ENCODE data around the gene BCO1.

DNA sequence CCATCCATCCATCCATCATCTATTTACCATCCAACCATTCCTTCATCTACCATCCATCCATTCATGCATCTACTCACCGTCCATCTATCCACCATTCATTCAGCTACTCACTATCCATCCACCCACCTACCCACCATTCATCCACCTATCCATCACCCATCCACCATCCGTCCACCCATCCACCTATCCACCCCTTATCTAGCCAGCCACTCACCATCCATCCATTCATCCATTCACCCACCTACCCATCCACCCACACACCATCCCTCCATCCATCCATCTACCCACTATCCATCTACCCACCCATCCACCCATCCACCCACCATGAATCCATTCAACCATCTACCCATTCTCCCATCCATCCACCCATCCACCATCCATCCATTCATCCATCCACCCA, 26.6 kb downstream of the BCO1 start:
- TF ChIP-seq, protein P1, sequence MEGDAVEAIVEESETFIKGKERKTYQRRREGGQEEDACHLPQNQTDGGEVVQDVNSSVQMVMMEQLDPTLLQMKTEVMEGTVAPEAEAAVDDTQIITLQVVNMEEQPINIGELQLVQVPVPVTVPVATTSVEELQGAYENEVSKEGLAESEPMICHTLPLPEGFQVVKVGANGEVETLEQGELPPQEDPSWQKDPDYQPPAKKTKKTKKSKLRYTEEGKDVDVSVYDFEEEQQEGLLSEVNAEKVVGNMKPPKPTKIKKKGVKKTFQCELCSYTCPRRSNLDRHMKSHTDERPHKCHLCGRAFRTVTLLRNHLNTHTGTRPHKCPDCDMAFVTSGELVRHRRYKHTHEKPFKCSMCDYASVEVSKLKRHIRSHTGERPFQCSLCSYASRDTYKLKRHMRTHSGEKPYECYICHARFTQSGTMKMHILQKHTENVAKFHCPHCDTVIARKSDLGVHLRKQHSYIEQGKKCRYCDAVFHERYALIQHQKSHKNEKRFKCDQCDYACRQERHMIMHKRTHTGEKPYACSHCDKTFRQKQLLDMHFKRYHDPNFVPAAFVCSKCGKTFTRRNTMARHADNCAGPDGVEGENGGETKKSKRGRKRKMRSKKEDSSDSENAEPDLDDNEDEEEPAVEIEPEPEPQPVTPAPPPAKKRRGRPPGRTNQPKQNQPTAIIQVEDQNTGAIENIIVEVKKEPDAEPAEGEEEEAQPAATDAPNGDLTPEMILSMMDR (conservative IDR thresholded peaks at IDR 0.05; ENCODE audit: low read length): no peak
- no peak for TF ChIP-seq EZH2phosphoT487 (IDR thresholded peaks at IDR 0.05; ENCODE audit: borderline replicate concordance, low read depth, low read length)
